SK-N-SH treated with all-trans-retinoic acid at 6 μM for 48 hours (cell line): ENCODE data around the gene MRPS18A.

Experiments used
- ATAC-seq: fragments of 200-7000 bp; cut with Tn5 transposase; 3 replicates; pipeline ENCODE4 v1.9.1; 2020; ENCODE audit warnings: mild to moderate bottlenecking, moderate library complexity
- ARNTL ChIP-seq: fragments of 450-650 bp; formaldehyde crosslinking; IDR thresholded peaks from 2 replicates; pipeline ENCODE4 v1.5.0; 2020; ENCODE audit warnings: low read depth, mild to moderate bottlenecking, moderate library complexity, borderline replicate concordance
- BACH2 ChIP-seq: fragments of 250-450 bp; sonication (Bioruptor Pico); IDR thresholded peaks from 2 replicates; pipeline ENCODE4 v1.9.0; 2021; ENCODE audit warnings: mild to moderate bottlenecking, borderline replicate concordance
- CSDC2 ChIP-seq: fragments of 250-450 bp; sonication (Bioruptor Pico); IDR thresholded peaks from 2 replicates; pipeline ENCODE4 v1.5.0; 2020; ENCODE audit warnings: mild to moderate bottlenecking, moderate library complexity
- CSRNP3 ChIP-seq: fragments of 250-450 bp; sonication (Bioruptor Pico); IDR thresholded peaks from 2 replicates; pipeline ENCODE4 v1.5.1; 2021; ENCODE audit warnings: mild to moderate bottlenecking, moderate library complexity
- ESRRG ChIP-seq: fragments of 250-450 bp; sonication (Bioruptor Pico); IDR thresholded peaks from 2 replicates; pipeline ENCODE4 v1.6.1; 2021; ENCODE audit warnings: mild to moderate bottlenecking
- GLIS3 ChIP-seq: fragments of 250-450 bp; sonication (Bioruptor Pico); IDR thresholded peaks from 2 replicates; pipeline ENCODE4 v1.5.0; 2020; ENCODE audit warnings: mild to moderate bottlenecking, moderate library complexity
- ISL1 ChIP-seq: fragments of 250-450 bp; sonication (Bioruptor Pico); IDR thresholded peaks from 2 replicates; pipeline ENCODE4 v2.1.2; 2022; ENCODE audit warnings: mild to moderate bottlenecking, moderate library complexity
- OSR1 ChIP-seq: fragments of 250-450 bp; sonication (Bioruptor Pico); IDR thresholded peaks from 2 replicates; pipeline ENCODE4 v1.8.0; 2022; ENCODE audit warnings: moderate library complexity, mild to moderate bottlenecking, inconsistent platforms
- PATZ1 ChIP-seq: fragments of 250-450 bp; sonication (Bioruptor Pico); IDR thresholded peaks from 2 replicates; pipeline ENCODE4 v1.8.0; 2020; ENCODE audit warnings: mild to moderate bottlenecking, moderate library complexity, borderline replicate concordance
- POU6F1 ChIP-seq: fragments of 250-450 bp; sonication (Bioruptor Pico); IDR thresholded peaks from 2 replicates; pipeline ENCODE4 v1.8.0; 2021; ENCODE audit warnings: low read depth, mild to moderate bottlenecking, moderate library complexity, borderline replicate concordance
- PPARA ChIP-seq: fragments of 250-450 bp; sonication (Bioruptor Pico); IDR thresholded peaks from 2 replicates; pipeline ENCODE4 v1.5.0; 2020; ENCODE audit warnings: mild to moderate bottlenecking, borderline replicate concordance
- RARB ChIP-seq: fragments of 250-450 bp; sonication (Bioruptor Pico); IDR thresholded peaks from 2 replicates; pipeline ENCODE4 v1.8.0; 2021; ENCODE audit warnings: mild to moderate bottlenecking, moderate library complexity
- SNAI2 ChIP-seq: fragments of 250-450 bp; sonication (Bioruptor Pico); IDR thresholded peaks from 2 replicates; pipeline ENCODE4 v1.5.0; 2020; ENCODE audit warnings: mild to moderate bottlenecking, moderate library complexity
- TCF4 ChIP-seq: fragments of 250-450 bp; sonication (Bioruptor Pico); IDR thresholded peaks from 2 replicates; pipeline ENCODE4 v1.8.0; 2021; ENCODE audit warnings: mild to moderate bottlenecking, moderate library complexity, borderline replicate concordance
- TOX ChIP-seq: fragments of 250-450 bp; sonication (Bioruptor Pico); IDR thresholded peaks from 2 replicates; pipeline ENCODE4 v1.8.0; 2021; ENCODE audit warnings: mild to moderate bottlenecking, moderate library complexity, borderline replicate concordance
- ZC3H10 ChIP-seq: fragments of 250-450 bp; sonication (Bioruptor Pico); IDR thresholded peaks from 2 replicates; pipeline ENCODE4 v1.5.1; 2021; ENCODE audit warnings: mild to moderate bottlenecking, moderate library complexity
- ZFP3 ChIP-seq: fragments of 250-450 bp; sonication (Bioruptor Pico); IDR thresholded peaks from 2 replicates; pipeline ENCODE4 v1.5.0; 2020; ENCODE audit warnings: mild to moderate bottlenecking, moderate library complexity
- ZFP30 ChIP-seq: fragments of 450-650 bp; formaldehyde crosslinking; IDR thresholded peaks from 2 replicates; pipeline ENCODE4 v1.5.0; 2022; ENCODE audit warnings: mild to moderate bottlenecking, moderate library complexity
- ZNF565 ChIP-seq: fragments of 450-650 bp; formaldehyde crosslinking; conservative IDR thresholded peaks from 2 replicates; pipeline ENCODE4 v1.5.0; 2020; ENCODE audit warnings: low read depth, mild to moderate bottlenecking, moderate library complexity
- ZNF70 ChIP-seq: fragments of 450-650 bp; formaldehyde crosslinking; IDR thresholded peaks from 2 replicates; pipeline ENCODE4 v1.5.0; 2020; ENCODE audit warnings: mild to moderate bottlenecking, moderate library complexity
- ZNF8 ChIP-seq: fragments of 450-650 bp; formaldehyde crosslinking; IDR thresholded peaks from 2 replicates; pipeline ENCODE4 v1.5.0; 2020; ENCODE audit warnings: mild to moderate bottlenecking, moderate library complexity
- TF ChIP-seq, protein P1 (sequence below): fragments of 250-450 bp; sonication (Bioruptor Pico); IDR thresholded peaks from 2 replicates; pipeline ENCODE4 v1.5.0; 2020; ENCODE audit warnings: mild to moderate bottlenecking, moderate library complexity

The MRPS18A gene

GRCh38 chr6:43674291-43674690 lies 13.3 kb downstream of the MRPS18A start:
- no peak for TF ChIP-seq PPARA
- no peak for TF ChIP-seq SNAI2 (CRISPR knock-in tag)
- no peak for TF ChIP-seq ZNF565
- TF ChIP-seq ZFP3 (CRISPR knock-in tag): no peak
- TF ChIP-seq ZNF70 (CRISPR knock-in tag): no peak
- TF ChIP-seq TOX (CRISPR knock-in tag): no peak
- no peak for TF ChIP-seq PATZ1 (CRISPR knock-in tag)
- TF ChIP-seq POU6F1: no peak
- no peak for TF ChIP-seq BACH2 (CRISPR knock-in tag)
- no peak for TF ChIP-seq GLIS3
- TF ChIP-seq TCF4: no peak
- no peak for TF ChIP-seq RARB
- TF ChIP-seq CSDC2: no peak
- TF ChIP-seq ZFP30 (CRISPR knock-in tag): no peak
- no peak for TF ChIP-seq CSRNP3
- TF ChIP-seq ISL1: no peak
- no peak for TF ChIP-seq ZC3H10 (CRISPR knock-in tag)
- TF ChIP-seq ZNF8 (CRISPR knock-in tag): no peak
- no peak for TF ChIP-seq ARNTL (CRISPR knock-in tag)
- TF ChIP-seq, all 23 proteins: peak for 0
- no peak for ATAC-seq

DNA sequence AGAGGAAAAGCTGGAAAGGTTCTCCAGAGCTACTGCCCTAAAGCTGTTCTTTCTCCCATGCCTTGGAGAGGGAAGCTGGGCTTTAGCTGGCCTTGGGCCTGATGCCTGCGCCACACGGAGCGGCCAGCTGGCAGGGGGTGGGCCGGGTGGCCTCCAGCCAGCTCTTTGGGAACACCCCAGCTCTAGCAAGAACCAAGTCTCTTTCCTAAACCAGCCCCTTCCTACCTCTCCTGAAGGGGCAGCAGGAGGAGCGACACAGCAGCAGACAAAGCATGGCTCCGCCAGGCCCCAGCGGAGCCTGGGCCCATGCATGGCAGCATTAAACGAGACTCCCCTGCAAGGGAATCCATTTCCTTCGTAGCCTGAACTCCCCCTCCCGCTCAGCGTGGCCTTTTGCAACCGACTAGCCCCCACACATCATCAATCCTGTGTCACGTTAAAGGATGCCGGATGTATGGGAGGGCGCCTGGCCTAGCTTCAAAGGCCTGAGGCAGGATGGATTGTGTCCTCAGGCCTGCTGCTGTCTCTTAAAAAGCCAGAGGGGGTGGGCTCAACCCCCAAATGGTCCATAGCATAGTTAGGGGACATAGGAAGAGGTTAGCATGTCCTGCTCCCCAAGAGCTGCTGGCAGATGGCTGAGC lies 14.0 kb downstream of the MRPS18A start:
- no peak for ATAC-seq
- TF ChIP-seq TOX (CRISPR knock-in tag): no peak
- no peak for TF ChIP-seq ESRRG (CRISPR knock-in tag)
- TF ChIP-seq ZNF565: no peak
- no peak for TF ChIP-seq OSR1 (CRISPR knock-in tag)
- TF ChIP-seq GLIS3: no peak
- no peak for TF ChIP-seq ZC3H10 (CRISPR knock-in tag)
- no peak for TF ChIP-seq ZFP30 (CRISPR knock-in tag)
- no peak for TF ChIP-seq PATZ1 (CRISPR knock-in tag)
- TF ChIP-seq ARNTL (CRISPR knock-in tag): no peak
- TF ChIP-seq, protein P1, sequence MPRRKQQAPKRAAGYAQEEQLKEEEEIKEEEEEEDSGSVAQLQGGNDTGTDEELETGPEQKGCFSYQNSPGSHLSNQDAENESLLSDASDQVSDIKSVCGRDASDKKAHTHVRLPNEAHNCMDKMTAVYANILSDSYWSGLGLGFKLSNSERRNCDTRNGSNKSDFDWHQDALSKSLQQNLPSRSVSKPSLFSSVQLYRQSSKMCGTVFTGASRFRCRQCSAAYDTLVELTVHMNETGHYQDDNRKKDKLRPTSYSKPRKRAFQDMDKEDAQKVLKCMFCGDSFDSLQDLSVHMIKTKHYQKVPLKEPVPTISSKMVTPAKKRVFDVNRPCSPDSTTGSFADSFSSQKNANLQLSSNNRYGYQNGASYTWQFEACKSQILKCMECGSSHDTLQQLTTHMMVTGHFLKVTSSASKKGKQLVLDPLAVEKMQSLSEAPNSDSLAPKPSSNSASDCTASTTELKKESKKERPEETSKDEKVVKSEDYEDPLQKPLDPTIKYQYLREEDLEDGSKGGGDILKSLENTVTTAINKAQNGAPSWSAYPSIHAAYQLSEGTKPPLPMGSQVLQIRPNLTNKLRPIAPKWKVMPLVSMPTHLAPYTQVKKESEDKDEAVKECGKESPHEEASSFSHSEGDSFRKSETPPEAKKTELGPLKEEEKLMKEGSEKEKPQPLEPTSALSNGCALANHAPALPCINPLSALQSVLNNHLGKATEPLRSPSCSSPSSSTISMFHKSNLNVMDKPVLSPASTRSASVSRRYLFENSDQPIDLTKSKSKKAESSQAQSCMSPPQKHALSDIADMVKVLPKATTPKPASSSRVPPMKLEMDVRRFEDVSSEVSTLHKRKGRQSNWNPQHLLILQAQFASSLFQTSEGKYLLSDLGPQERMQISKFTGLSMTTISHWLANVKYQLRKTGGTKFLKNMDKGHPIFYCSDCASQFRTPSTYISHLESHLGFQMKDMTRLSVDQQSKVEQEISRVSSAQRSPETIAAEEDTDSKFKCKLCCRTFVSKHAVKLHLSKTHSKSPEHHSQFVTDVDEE: no peak
- no peak for TF ChIP-seq TCF4
- TF ChIP-seq ZNF70 (CRISPR knock-in tag): no peak
